Tibial artery (tissue), 4 donors: ENCODE results near the gene TMEM51.

ENCODE experiments used
- DNase-seq, 2 donors: peaks; one replicate each; pipeline ENCODE4 v3.0.0-alpha.2; 2019
- H3K27ac ChIP-seq, 2 donors: fragments of 200-600 bp; sonication (generic) in 1 of 2; 1 replicate in 1 of 2; 2 replicates in 1 of 2; pipeline ENCODE4 v1.5.1; 2018 to 2019; ENCODE audit warnings: mild to moderate bottlenecking in 1 of 2
- H3K27me3 ChIP-seq, 2 donors: fragments of 200-600 bp; sonication (generic) in 1 of 2; one replicate each; pipeline versions ENCODE4 v1.5.1 to v1.6.0; 2016 to 2019
- H3K36me3 ChIP-seq, 3 donors: fragments of 200-600 bp; sonication (generic) in 2 of 3; one replicate each; pipeline ENCODE4 v1.5.1; 2016 to 2019; ENCODE audit warnings: mild to moderate bottlenecking in 2 of 3
- H3K4me1 ChIP-seq, 4 donors: fragments of 200-600 bp; sonication (generic) in 2 of 4; 1 replicate in 3 of 4; 2 replicates in 1 of 4; pipeline ENCODE4 v1.5.1; 2016 to 2019
- H3K4me3 ChIP-seq, 2 donors: fragments of 200-600 bp; sonication (generic) in 1 of 2; 1 replicate in 1 of 2; 2 replicates in 1 of 2; pipeline ENCODE4 v1.5.1; 2018 to 2019; ENCODE audit warnings: mild to moderate bottlenecking in 2 of 2
- H3K9me3 ChIP-seq, 3 donors: fragments of 200-600 bp; sonication (generic) in 1 of 3; one replicate each; pipeline ENCODE4 v1.5.1; 2016 to 2019
- intact Hi-C: fragments of 100-400 bp; cut with DNase I; formaldehyde crosslinking; loops from one replicate; pipeline ENCODE4 v1.15.0; 2023; ENCODE audit warnings: low total_unique reads
- TF ChIP-seq, protein P1 (sequence below), 2 experiments: fragments of 200-600 bp in 1 of 2; fragments of 450-650 bp in 1 of 2; IDR thresholded peaks; one replicate each; pipeline ENCODE4 v1.5.1; 2017 to 2019; ENCODE audit warnings: antibody characterized with exemption in 2 of 2, mild to moderate bottlenecking in 1 of 2, moderate library complexity in 1 of 2

The TMEM51 gene

DNA sequence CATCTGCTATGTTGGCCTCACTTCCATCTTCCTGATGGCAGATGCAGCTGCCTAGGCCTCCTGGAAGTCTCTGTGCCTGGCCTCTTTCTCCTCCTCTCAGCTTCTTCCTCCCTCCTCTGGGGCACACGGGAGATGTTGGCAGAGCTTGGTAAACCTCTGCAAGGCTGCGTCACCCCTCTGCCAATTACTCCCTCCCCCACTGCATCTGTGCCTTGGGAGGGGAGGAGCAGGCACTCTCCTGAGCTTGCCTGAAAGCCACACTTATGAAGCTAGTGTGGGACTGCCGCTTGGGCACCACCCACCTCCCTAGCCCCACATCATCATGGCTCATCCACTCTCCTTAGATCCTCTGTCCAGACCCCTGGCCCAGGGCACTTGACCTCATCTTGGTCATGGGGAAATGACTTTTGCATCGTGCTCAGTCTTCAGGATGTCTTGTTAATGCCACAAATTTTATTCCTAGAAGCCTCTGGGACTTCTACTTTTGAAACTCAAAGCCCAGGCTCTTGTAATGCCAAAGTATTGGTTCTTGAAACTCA lies 7.3 kb upstream of the TMEM51 start:
- H3K27me3 ChIP-seq: no peaks in the 10 kb centered on the region
- DNase-seq: no peak
- H3K4me1 ChIP-seq: peaks cover 0 to 6% (median 1%) of the 10 kb centered on the region in 4 donors
- peaks cover 0 to 8% (median 0%) of the 10 kb centered on the region in 3 donors for H3K9me3 ChIP-seq
- intact Hi-C loops: loop anchor here (2.0 kb wide), 1 partner anchor 19 kb away; no protein-coding TSS in a partner anchor
- no peak overlapping the region for H3K27ac ChIP-seq
- TF ChIP-seq, protein P1, sequence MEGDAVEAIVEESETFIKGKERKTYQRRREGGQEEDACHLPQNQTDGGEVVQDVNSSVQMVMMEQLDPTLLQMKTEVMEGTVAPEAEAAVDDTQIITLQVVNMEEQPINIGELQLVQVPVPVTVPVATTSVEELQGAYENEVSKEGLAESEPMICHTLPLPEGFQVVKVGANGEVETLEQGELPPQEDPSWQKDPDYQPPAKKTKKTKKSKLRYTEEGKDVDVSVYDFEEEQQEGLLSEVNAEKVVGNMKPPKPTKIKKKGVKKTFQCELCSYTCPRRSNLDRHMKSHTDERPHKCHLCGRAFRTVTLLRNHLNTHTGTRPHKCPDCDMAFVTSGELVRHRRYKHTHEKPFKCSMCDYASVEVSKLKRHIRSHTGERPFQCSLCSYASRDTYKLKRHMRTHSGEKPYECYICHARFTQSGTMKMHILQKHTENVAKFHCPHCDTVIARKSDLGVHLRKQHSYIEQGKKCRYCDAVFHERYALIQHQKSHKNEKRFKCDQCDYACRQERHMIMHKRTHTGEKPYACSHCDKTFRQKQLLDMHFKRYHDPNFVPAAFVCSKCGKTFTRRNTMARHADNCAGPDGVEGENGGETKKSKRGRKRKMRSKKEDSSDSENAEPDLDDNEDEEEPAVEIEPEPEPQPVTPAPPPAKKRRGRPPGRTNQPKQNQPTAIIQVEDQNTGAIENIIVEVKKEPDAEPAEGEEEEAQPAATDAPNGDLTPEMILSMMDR (IDR thresholded peaks at IDR 0.05): no peak
- H3K4me3 ChIP-seq: no peak overlapping the region
- H3K36me3 ChIP-seq: no peaks in the 10 kb centered on the region

DNA sequence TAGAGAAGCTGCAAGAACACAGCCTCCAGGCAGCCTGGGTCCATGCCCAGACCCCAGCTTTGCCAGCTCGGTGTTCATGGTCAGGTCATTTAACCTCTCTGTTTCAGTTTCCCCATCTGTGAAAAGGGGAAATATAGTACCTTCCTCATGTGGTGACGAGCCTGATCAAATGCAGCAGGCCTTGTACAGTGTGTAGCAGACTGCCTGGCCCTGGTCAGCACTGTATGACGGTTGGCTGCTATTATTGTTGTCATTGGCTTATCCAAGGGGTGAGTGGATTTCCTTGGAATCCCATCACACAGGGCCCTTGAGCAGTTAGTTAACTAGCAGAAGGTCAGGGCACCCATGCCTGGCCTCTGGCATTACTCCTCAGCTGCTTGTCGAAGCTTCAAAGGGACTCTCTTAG lies 6.6 kb upstream of the TMEM51 start:
- DNase-seq: no peak
- Histone ChIP-seq H3K4me1 (peaks cover 0 to 11% (median 4%) of the 10 kb centered on the region in 4 donors), H3K36me3 (no peaks in the 10 kb centered on the region), H3K27me3 (no peaks in the 10 kb centered on the region), H3K27ac (no peak overlapping the region), H3K9me3 (peaks cover 0 to 8% (median 0%) of the 10 kb centered on the region in 3 donors), H3K4me3 (no peak overlapping the region)
- intact Hi-C loops: loop anchor here (2.0 kb wide), 1 partner anchor 20 kb away; no protein-coding TSS in a partner anchor
- TF ChIP-seq, protein P1 (IDR thresholded peaks at IDR 0.05): no peak

DNA sequence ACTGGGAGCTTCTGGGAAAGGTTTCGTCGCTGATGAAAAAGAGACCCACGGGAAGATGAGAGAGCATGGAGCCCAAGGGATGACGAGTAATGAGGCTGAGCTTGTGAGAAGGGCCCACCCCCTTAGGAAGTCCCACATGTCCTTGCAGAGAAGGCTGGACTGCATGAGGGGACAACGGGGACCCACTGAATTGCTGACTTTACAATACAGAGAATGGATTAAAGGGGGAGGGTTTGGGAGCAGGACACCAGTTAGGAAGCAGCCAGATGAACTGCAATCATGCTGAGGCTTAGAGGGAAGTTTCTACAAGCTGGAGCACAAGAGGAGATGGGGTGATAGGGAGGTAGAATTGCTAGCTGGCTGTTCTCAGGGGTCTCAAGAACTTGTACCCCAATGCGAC lies 5.5 kb upstream of the TMEM51 start:
- H3K36me3 ChIP-seq: no peaks in the 10 kb centered on the region
- no peaks in the 10 kb centered on the region for H3K27me3 ChIP-seq
- peaks cover 0 to 17% (median 10%) of the 10 kb centered on the region in 4 donors for H3K4me1 ChIP-seq
- no peak overlapping the region for H3K27ac ChIP-seq
- H3K9me3 ChIP-seq: no peaks in the 10 kb centered on the region
- no peak for DNase-seq
- TF ChIP-seq, protein P1 (IDR thresholded peaks at IDR 0.05): no peak
- H3K4me3 ChIP-seq: no peak overlapping the region
- intact Hi-C loops: no loop called here

DNA sequence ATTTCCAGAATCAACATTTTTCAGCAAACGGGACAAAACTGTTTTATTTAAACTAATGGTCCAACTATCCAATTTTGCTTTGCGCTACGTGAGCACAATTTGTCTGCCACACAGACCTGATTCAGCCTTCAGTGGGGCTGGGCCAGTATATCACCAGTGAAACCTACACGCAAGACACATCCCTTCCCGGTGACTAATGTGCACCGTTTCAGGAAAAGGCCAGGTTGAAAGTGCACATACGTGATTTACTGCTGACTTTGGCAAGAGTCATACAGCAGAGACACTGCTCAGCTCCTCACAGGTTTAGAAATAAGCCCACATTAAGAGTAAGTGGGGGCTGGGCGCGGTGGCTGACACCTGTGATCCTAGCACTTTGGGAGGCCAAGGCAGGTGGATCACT lies 5.1 kb upstream of the TMEM51 start:
- Histone ChIP-seq H3K4me3 (no peak overlapping the region), H3K27me3 (no peaks in the 10 kb centered on the region), H3K36me3 (no peaks in the 10 kb centered on the region), H3K27ac (no peak overlapping the region), H3K9me3 (no peaks in the 10 kb centered on the region), H3K4me1 (peaks cover 0 to 22% (median 12%) of the 10 kb centered on the region in 4 donors)
- intact Hi-C loops: no loop called here
- TF ChIP-seq, protein P1 (IDR thresholded peaks at IDR 0.05): no peak
- no peak for DNase-seq

DNA sequence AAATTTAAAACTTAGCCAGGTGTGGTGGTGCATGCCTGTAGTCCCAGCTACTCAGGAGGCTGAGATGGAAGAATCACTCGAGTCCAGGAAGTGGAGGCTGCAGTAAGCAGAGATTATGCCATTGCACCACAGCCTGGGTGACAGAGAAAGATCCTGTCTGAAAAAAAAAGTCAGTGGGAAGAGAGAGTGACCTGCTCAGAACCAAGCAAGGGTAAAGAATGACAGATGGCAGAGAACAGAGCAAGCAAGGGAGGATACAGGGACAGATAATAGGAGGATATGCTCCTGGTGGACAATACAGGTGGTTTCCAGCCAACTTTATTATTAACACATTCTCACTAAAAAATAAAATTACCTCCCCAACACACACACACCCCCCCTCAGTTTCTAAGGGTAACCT lies 4.6 kb upstream of the TMEM51 start:
- Histone ChIP-seq H3K27me3 (no peaks in the 10 kb centered on the region), H3K9me3 (no peaks in the 10 kb centered on the region), H3K27ac (no peak overlapping the region), H3K36me3 (no peaks in the 10 kb centered on the region), H3K4me3 (no peak overlapping the region), H3K4me1 (peaks cover 0 to 23% (median 14%) of the 10 kb centered on the region in 4 donors)
- TF ChIP-seq, protein P1 (IDR thresholded peaks at IDR 0.05): no peak
- no peak for DNase-seq
- intact Hi-C loops: no loop called here
